Upper lobe of left lung (tissue), 6 donors: ENCODE measurements around the gene KCNN1. TPM values are rescaled to one million over a fixed set of nuclear protein-coding genes. Genes with fewer than 3 reads are reported as not detected.

Experiments used
- ATAC-seq, 2 donors: fragments of 200-7000 bp; cut with Tn5 transposase; one replicate each; pipeline ENCODE4 v1.9.1; 2022; ENCODE audit warnings: mild to moderate bottlenecking in 2 of 2, moderate library complexity in 2 of 2; ENCODE audit not compliant: low FRiP score in 2 of 2
- DNase-seq, 2 donors: peaks; one replicate each; pipeline ENCODE4 v3.0.0-alpha.2; 2019 to 2020
- H3K27ac ChIP-seq, 4 donors: fragments of 200-600 bp; sonication (generic); one replicate each; pipeline ENCODE4 v1.5.1; 2016 to 2019
- H3K27me3 ChIP-seq, 4 donors: fragments of 200-600 bp; sonication (generic); one replicate each; pipeline ENCODE4 v1.5.1; 2017 to 2019
- H3K36me3 ChIP-seq, 4 donors: fragments of 200-600 bp; sonication (generic); one replicate each; pipeline ENCODE4 v1.5.1; 2016 to 2019
- H3K4me1 ChIP-seq, 4 donors: fragments of 200-600 bp; sonication (generic); one replicate each; pipeline ENCODE4 v1.5.1; 2018 to 2019
- H3K4me3 ChIP-seq, 4 donors: fragments of 200-600 bp; sonication (generic); one replicate each; pipeline ENCODE4 v1.5.1; 2017 to 2019; ENCODE audit warnings: mild to moderate bottlenecking in 2 of 4, moderate library complexity in 1 of 4
- H3K9me3 ChIP-seq, 4 donors: fragments of 200-600 bp; sonication (generic); one replicate each; pipeline ENCODE4 v1.5.1; 2018 to 2019
- EP300 ChIP-seq, 4 donors: sonication (generic); formaldehyde crosslinking; IDR thresholded peaks; one replicate each; pipeline ENCODE4 v1.5.1; 2017; ENCODE audit warnings: antibody characterized with exemption in 4 of 4, control low read depth in 2 of 4
- POLR2A ChIP-seq, 4 donors: fragments of 450-650 bp; IDR thresholded peaks; one replicate each; pipeline ENCODE4 v1.5.1; 2016 to 2017; ENCODE audit warnings: antibody characterized with exemption in 4 of 4, mild to moderate bottlenecking in 2 of 4
- POLR2AphosphoS5 ChIP-seq, 2 donors: sonication (generic); formaldehyde crosslinking; IDR thresholded peaks; one replicate each; pipeline ENCODE4 v1.5.1; 2017; ENCODE audit warnings: antibody characterized with exemption in 2 of 2
- WGBS, 2 donors: methylation state at CpG; one replicate each; pipeline ENCODE4 v1.1.5; 2017 to 2018; 5-methylcytosine and 5-hydroxymethylcytosine counted together
- total RNA-seq, 6 donors: library from RNA; depleted of rRNA in 4 of 6; stranded (reverse); fragments of >200 nt in 4 of 6; gene quantifications; one replicate each; pipeline versions ENCODE4 v1.1.0 to v1.2.1, GENCODE V29; 2016 to 2021
- TF ChIP-seq, protein P1 (sequence below), 6 experiments: fragments of 450-650 bp in 4 of 6; fragments of 200-600 bp in 2 of 6; sonication (generic) in 2 of 6; IDR thresholded peaks; one replicate each; pipeline ENCODE4 v1.5.1; 2016 to 2019; ENCODE audit warnings: antibody characterized with exemption in 6 of 6
- donor health status: DM: no; HTN: no; CAD: no; lungs with moderate emphysema.
- donor health status: DM: no; HTN: yes; CAD: no; lungs with severe emphysema.

The KCNN1 gene
- total RNA-seq, 6 donors from 2014 or later, result 0.34 to 0.37 TPM; not detected in 4

GRCh38 chr19:17942181-17942580 lies 24.7 kb upstream of the KCNN1 start:
- DNase-seq, result no peak
- Histone ChIP-seq H3K4me1 (peaks cover 1 to 8% (median 2%) of the 10 kb centered on the region in 4 donors), H3K27ac (no peak overlapping the region), H3K36me3 (peaks cover 0 to 61% (median 26%) of the 10 kb centered on the region in 4 donors), H3K4me3 (no peak overlapping the region), H3K27me3 (no peaks in the 10 kb centered on the region), H3K9me3 (no peaks in the 10 kb centered on the region)
- no peak for TF ChIP-seq POLR2AphosphoS5 (IDR thresholded peaks at IDR 0.05)
- TF ChIP-seq POLR2A (IDR thresholded peaks at IDR 0.05), result no peak
- no peak for TF ChIP-seq EP300 (IDR thresholded peaks at IDR 0.05)
- WGBS, 2 donors, result 87 to 93% methylated on average over 16 to 17 of the region's 17 CpGs
- ATAC-seq, result no peak

- DNase-seq (peak in 1 of 2 donors; percentile 84), ATAC-seq (no peak)
- Histone ChIP-seq H3K27me3 (no peaks in the 10 kb centered on the region), H3K9me3 (no peaks in the 10 kb centered on the region), H3K27ac (no peak overlapping the region), H3K36me3 (peaks cover 0 to 56% (median 24%) of the 10 kb centered on the region in 4 donors), H3K4me1 (peaks cover 5 to 12% (median 5%) of the 10 kb centered on the region in 4 donors), H3K4me3 (no peak overlapping the region)
- WGBS, 2 donors, result 80 to 91% methylated on average over 31 to 37 of the region's 41 CpGs
- TF ChIP-seq POLR2A (IDR thresholded peaks at IDR 0.05) (no peak), EP300 (IDR thresholded peaks at IDR 0.05) (no peak), POLR2AphosphoS5 (IDR thresholded peaks at IDR 0.05) (no peak)
- TF ChIP-seq, protein P1, sequence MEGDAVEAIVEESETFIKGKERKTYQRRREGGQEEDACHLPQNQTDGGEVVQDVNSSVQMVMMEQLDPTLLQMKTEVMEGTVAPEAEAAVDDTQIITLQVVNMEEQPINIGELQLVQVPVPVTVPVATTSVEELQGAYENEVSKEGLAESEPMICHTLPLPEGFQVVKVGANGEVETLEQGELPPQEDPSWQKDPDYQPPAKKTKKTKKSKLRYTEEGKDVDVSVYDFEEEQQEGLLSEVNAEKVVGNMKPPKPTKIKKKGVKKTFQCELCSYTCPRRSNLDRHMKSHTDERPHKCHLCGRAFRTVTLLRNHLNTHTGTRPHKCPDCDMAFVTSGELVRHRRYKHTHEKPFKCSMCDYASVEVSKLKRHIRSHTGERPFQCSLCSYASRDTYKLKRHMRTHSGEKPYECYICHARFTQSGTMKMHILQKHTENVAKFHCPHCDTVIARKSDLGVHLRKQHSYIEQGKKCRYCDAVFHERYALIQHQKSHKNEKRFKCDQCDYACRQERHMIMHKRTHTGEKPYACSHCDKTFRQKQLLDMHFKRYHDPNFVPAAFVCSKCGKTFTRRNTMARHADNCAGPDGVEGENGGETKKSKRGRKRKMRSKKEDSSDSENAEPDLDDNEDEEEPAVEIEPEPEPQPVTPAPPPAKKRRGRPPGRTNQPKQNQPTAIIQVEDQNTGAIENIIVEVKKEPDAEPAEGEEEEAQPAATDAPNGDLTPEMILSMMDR (IDR thresholded peaks at IDR 0.05), result no peak
Measured at GRCh38 chr19:17942582-17943273, 24.2 kb upstream of the KCNN1 start.

DNA sequence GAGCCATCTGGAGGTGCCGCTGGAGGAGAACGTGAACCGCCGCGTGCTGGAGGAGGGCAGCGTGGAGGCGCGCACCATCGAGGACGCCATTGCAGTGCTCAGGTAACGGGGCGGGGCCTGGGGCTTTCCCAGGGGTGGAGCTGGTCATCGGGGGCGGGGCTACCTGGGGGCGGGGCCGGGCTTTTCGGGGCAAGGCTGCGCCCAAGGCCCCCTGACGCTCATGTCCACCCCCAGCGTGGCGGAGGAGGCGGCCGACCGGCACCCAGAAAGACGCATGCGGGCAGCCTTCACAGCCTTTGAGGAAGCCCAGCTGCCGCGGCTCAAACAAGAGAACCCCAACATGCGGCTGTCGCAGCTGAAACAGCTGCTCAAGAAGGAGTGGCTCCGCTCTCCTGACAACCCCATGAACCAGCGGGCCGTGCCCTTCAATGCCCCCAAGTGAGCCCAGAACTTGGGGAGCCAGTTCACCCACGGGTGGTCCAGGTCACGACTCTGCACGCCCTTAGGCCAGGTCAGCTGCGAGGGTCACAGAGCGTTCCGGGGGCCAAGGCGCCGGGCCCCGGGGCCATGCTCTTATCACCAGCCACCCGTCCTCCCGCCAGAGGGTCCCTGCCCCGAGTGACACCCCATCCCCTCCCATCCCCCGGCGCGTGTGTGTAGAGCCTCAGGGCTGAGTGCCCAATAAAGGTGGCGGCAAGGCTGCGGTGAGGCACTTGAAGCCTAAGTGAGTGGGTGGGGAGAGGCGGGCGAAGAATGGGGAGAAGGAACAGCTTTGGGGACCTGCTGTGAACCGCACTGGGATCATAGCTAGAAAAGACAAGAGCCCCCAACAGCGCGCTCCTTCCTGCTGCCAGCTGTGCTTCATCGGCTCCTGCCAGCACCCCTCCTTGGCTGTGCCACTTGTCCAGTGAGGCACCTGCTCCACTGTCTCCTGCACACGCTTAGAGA lies 23.4 kb upstream of the KCNN1 start:
- TF ChIP-seq EP300 (IDR thresholded peaks at IDR 0.05) (no peak), POLR2AphosphoS5 (IDR thresholded peaks at IDR 0.05) (no peak), POLR2A (IDR thresholded peaks at IDR 0.05) (no peak)
- TF ChIP-seq, protein P1 (IDR thresholded peaks at IDR 0.05), result no peak
- 86 to 92% methylated on average over 25 to 32 of the region's 57 CpGs for WGBS, 2 donors
- DNase-seq (peak in 1 of 2 donors; percentile 78), ATAC-seq (no peak)
- peaks cover 7 to 19% (median 8%) of the 10 kb centered on the region in 4 donors for H3K4me1 ChIP-seq
- H3K4me3 ChIP-seq, result no peak overlapping the region
- H3K36me3 ChIP-seq, result peaks cover 0 to 51% (median 24%) of the 10 kb centered on the region in 4 donors
- no peak overlapping the region for H3K27ac ChIP-seq
- H3K27me3 ChIP-seq, result peaks cover 0 to under 1% (median under 1%) of the 10 kb centered on the region in 4 donors
- no peaks in the 10 kb centered on the region for H3K9me3 ChIP-seq

DNA sequence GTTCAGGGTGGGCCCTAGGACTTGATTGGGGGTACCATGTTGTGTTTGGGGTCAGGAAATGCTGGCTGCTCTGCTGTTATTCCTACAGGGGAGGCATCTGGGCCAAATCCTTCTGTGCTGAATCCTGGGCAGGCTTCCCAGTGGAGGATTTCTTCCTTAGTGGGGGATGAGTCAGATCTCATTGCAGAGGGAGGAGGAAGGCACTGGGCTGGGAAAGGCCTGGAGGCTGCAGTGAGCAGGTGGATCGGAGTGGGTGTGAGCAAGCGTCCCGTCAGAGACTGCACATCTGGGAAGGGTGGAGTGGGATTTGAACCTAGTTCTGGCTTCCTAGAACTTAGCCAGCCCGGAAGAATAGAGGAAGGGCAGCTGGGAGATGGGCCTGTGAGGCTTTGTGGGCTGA lies 22.6 kb upstream of the KCNN1 start:
- TF ChIP-seq, protein P1 (IDR thresholded peaks at IDR 0.05), result no peak
- TF ChIP-seq EP300 (IDR thresholded peaks at IDR 0.05), result no peak
- no peak for TF ChIP-seq POLR2AphosphoS5 (IDR thresholded peaks at IDR 0.05)
- TF ChIP-seq POLR2A (IDR thresholded peaks at IDR 0.05), result no peak
- H3K9me3 ChIP-seq, result no peaks in the 10 kb centered on the region
- H3K27me3 ChIP-seq, result peaks cover 0 to 8% (median 3%) of the 10 kb centered on the region in 4 donors
- whole genome bisulfite sequencing, 2 donors, result 80 to 87% methylated on average over 3 to 4 of the region's 4 CpGs
- peaks cover 8 to 27% (median 15%) of the 10 kb centered on the region in 4 donors for H3K4me1 ChIP-seq
- ATAC-seq (peak in 1 of 2 donors; percentile 6), DNase-seq (no peak)
- H3K36me3 ChIP-seq, result peaks cover 0 to 43% (median 23%) of the 10 kb centered on the region in 4 donors
- H3K27ac ChIP-seq, result no peak overlapping the region
- no peak overlapping the region for H3K4me3 ChIP-seq
